ENCODE measurements around the gene PHACTR1.
A peak's percentile ranks its signal among the peaks of the same experiment; 100 is the strongest.
"Not testable (repeated sequence)": the region's sequence is repeated elsewhere in the genome, so short reads cannot be mapped to it uniquely, and the experiment has no call there.

Gene PHACTR1

DNA sequence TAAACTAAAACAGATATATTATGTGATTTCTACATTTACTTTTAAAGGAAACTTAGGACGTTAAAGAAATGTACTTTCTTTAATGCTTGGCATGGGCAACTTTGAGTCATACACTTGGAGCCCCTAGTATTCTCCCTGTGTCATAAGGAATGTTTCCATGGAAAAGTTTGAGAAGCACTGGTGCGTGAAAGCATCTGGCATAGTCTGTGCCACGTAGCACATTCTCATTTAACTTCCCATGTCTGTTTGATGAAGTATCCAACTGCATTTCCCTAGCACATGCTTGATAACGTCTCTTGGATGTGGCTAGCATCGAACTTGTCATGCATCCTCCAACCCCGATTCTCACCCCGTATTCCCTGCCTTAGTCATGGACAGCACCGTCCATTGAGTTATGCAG, 439.8 kb downstream of the PHACTR1 start:
- no peak overlapping the region for H3K18ac ChIP-seq (ENCODE audit: low read length)
- H2BK15ac ChIP-seq (ENCODE audit: low read length), result no peak overlapping the region
- no peaks in the 10 kb centered on the region for H3K27me3 ChIP-seq (ENCODE audit: control insufficient read depth in 3 of 3, insufficient read depth in 3 of 3, low read depth in 1 of 3, low read length in 3 of 3)
- H3K9ac ChIP-seq (ENCODE audit: low read depth, low read length, poor library complexity), result no peak overlapping the region
- H4K8ac ChIP-seq (ENCODE audit: low read depth, low read length), result no peak overlapping the region
- no peak overlapping the region for H2AFZ ChIP-seq (ENCODE audit: low read length)
- no peak overlapping the region for H2BK5ac ChIP-seq (ENCODE audit: low read length)
- no peak overlapping the region for H2BK12ac ChIP-seq (ENCODE audit: low read length)
- no peaks in the 10 kb centered on the region for H3K79me1 ChIP-seq (ENCODE audit: low read depth, low read length)
- DNase-seq (ENCODE audit: low spot score), result no peak
- no peaks in the 10 kb centered on the region for H3K36me3 ChIP-seq (replicated peaks in 1 of 2; ENCODE audit: control insufficient read depth in 2 of 2, insufficient read depth in 2 of 2, low read length in 2 of 2)
- H2BK120ac ChIP-seq (ENCODE audit: low read depth, low read length), result no peak overlapping the region
- no peak overlapping the region for H3K4ac ChIP-seq (ENCODE audit: low read length)
- no CpG with 5 or more reads among the region's 8 CpGs for WGBS, 2 donors (ENCODE audit: extremely low coverage in 2 of 2, insufficient read length in 2 of 2, insufficient replicate concordance in 1 of 2)
- H3K27ac ChIP-seq (replicated peaks; ENCODE audit: low read length), result no peak overlapping the region
- peaks cover 0 to 3% of the 10 kb centered on the region in 2 donors for H3K4me1 ChIP-seq (ENCODE audit: control insufficient read depth in 2 of 2, insufficient read depth in 1 of 2, low read depth in 1 of 2, low read length in 2 of 2)
- no peak overlapping the region for H2AK5ac ChIP-seq (ENCODE audit: low read depth, low read length)
- H3K9me3 ChIP-seq (replicated peaks in 1 of 2; ENCODE audit: control insufficient read depth in 2 of 2, insufficient read depth in 1 of 2, low read depth in 1 of 2, low read length in 2 of 2), result no peaks in the 10 kb centered on the region
- H3K4me2 ChIP-seq (ENCODE audit: insufficient read depth, low read length, poor library complexity, severe bottlenecking), result no peak overlapping the region
- H3K14ac ChIP-seq (ENCODE audit: low read length), result no peak overlapping the region
- no peak overlapping the region for H4K91ac ChIP-seq (ENCODE audit: low read depth, low read length, poor library complexity)
- H3K4me3 ChIP-seq (ENCODE audit: low read length in 2 of 2), result peak overlapping the region in 1 of 2 donors; percentile 30
- no peak overlapping the region for H3K23ac ChIP-seq (ENCODE audit: low read depth, low read length, poor library complexity)

DNA sequence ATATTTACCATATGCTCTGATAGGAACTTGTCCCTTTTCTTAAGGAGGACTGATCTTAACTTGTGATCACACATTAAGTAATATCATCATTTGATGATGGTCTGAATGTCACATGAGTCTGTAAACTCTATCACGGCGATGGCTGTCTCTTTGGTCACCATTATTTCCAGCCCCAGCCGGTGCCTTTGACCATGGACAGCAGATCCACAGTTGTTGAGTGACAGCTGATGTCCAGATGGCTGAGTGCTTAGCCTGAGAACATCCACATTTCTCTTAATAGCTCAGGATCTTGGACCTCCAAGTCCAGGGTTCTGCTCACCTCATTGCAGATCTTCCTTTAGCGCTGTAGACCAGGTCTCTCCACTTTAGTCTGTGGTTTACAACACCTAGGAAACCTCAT, 440.7 kb downstream of the PHACTR1 start:
- Histone ChIP-seq H3K36me3 (replicated peaks in 1 of 2; ENCODE audit: control insufficient read depth in 2 of 2, insufficient read depth in 2 of 2, low read length in 2 of 2) (no peaks in the 10 kb centered on the region), H3K79me1 (ENCODE audit: low read depth, low read length) (no peaks in the 10 kb centered on the region), H3K27ac (replicated peaks; ENCODE audit: low read length) (no peak overlapping the region), H2BK15ac (ENCODE audit: low read length) (no peak overlapping the region), H4K8ac (ENCODE audit: low read depth, low read length) (no peak overlapping the region), H3K14ac (ENCODE audit: low read length) (no peak overlapping the region), H3K9ac (ENCODE audit: low read depth, low read length, poor library complexity) (no peak overlapping the region), H2AK5ac (ENCODE audit: low read depth, low read length) (no peak overlapping the region), H3K4me1 (ENCODE audit: control insufficient read depth in 2 of 2, insufficient read depth in 1 of 2, low read depth in 1 of 2, low read length in 2 of 2) (peaks cover 0 to 1% of the 10 kb centered on the region in 2 donors), H2BK120ac (ENCODE audit: low read depth, low read length) (no peak overlapping the region), H2AFZ (ENCODE audit: low read length) (no peak overlapping the region), H3K4ac (ENCODE audit: low read length) (no peak overlapping the region), H2BK12ac (ENCODE audit: low read length) (no peak overlapping the region), H4K91ac (ENCODE audit: low read depth, low read length, poor library complexity) (no peak overlapping the region), H3K27me3 (ENCODE audit: control insufficient read depth in 3 of 3, insufficient read depth in 3 of 3, low read depth in 1 of 3, low read length in 3 of 3) (no peaks in the 10 kb centered on the region), H3K4me2 (ENCODE audit: insufficient read depth, low read length, poor library complexity, severe bottlenecking) (no peak overlapping the region), H3K18ac (ENCODE audit: low read length) (no peak overlapping the region), H3K9me3 (replicated peaks in 1 of 2; ENCODE audit: control insufficient read depth in 2 of 2, insufficient read depth in 1 of 2, low read depth in 1 of 2, low read length in 2 of 2) (no peaks in the 10 kb centered on the region), H2BK5ac (ENCODE audit: low read length) (no peak overlapping the region), H3K4me3 (ENCODE audit: low read length in 2 of 2) (no peak overlapping the region), H3K23ac (ENCODE audit: low read depth, low read length, poor library complexity) (no peak overlapping the region)
- DNase-seq (ENCODE audit: low spot score), result no peak
- no CpG with 5 or more reads among the region's 4 CpGs for WGBS, 2 donors (ENCODE audit: extremely low coverage in 2 of 2, insufficient read length in 2 of 2, insufficient replicate concordance in 1 of 2)

DNA sequence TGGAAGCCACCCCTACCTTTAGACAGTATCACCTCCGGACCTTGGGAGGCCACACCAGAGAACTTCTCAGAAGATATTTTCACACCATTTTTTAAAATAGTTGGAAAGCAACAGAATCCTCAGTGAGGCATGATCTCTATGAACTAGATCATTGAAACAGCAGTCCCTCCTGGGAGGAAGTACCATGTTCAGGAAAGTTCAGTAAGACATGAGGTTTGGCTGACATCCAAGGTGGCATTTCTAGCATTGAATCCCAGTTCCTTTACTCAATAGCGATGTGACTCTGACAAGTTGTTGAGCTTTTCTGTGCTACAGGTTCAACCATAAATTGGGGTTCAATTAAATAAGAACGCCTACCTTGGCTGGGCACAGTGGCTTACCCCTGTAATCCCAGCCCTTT, 442.7 kb downstream of the PHACTR1 start:
- H4K91ac ChIP-seq (ENCODE audit: low read depth, low read length, poor library complexity), result no peak overlapping the region
- H3K27me3 ChIP-seq (ENCODE audit: control insufficient read depth in 3 of 3, insufficient read depth in 3 of 3, low read depth in 1 of 3, low read length in 3 of 3), result no peaks in the 10 kb centered on the region
- H2BK12ac ChIP-seq (ENCODE audit: low read length), result no peak overlapping the region
- H3K4ac ChIP-seq (ENCODE audit: low read length), result peak overlapping the region; percentile 72
- no peak overlapping the region for H3K27ac ChIP-seq (replicated peaks; ENCODE audit: low read length)
- H3K4me1 ChIP-seq (ENCODE audit: control insufficient read depth in 2 of 2, insufficient read depth in 1 of 2, low read depth in 1 of 2, low read length in 2 of 2), result peaks cover 0 to 1% of the 10 kb centered on the region in 2 donors
- no peak overlapping the region for H3K18ac ChIP-seq (ENCODE audit: low read length)
- H3K4me2 ChIP-seq (ENCODE audit: insufficient read depth, low read length, poor library complexity, severe bottlenecking), result no peak overlapping the region
- no peak overlapping the region for H2AFZ ChIP-seq (ENCODE audit: low read length)
- H2AK5ac ChIP-seq (ENCODE audit: low read depth, low read length), result no peak overlapping the region
- no peak overlapping the region for H3K23ac ChIP-seq (ENCODE audit: low read depth, low read length, poor library complexity)
- H3K79me1 ChIP-seq (ENCODE audit: low read depth, low read length), result no peaks in the 10 kb centered on the region
- no peak overlapping the region for H3K4me3 ChIP-seq (ENCODE audit: low read length in 2 of 2)
- no peak overlapping the region for H2BK120ac ChIP-seq (ENCODE audit: low read depth, low read length)
- WGBS, 2 donors (ENCODE audit: extremely low coverage in 2 of 2, insufficient read length in 2 of 2, insufficient replicate concordance in 1 of 2), result no CpG with 5 or more reads among the region's 3 CpGs
- no peak overlapping the region for H2BK5ac ChIP-seq (ENCODE audit: low read length)
- no peak overlapping the region for H3K14ac ChIP-seq (ENCODE audit: low read length)
- H3K36me3 ChIP-seq (replicated peaks in 1 of 2; ENCODE audit: control insufficient read depth in 2 of 2, insufficient read depth in 2 of 2, low read length in 2 of 2), result no peaks in the 10 kb centered on the region
- H3K9me3 ChIP-seq (replicated peaks in 1 of 2; ENCODE audit: control insufficient read depth in 2 of 2, insufficient read depth in 1 of 2, low read depth in 1 of 2, low read length in 2 of 2), result no peaks in the 10 kb centered on the region
- no peak overlapping the region for H3K9ac ChIP-seq (ENCODE audit: low read depth, low read length, poor library complexity)
- DNase-seq (ENCODE audit: low spot score), result no peak
- H2BK15ac ChIP-seq (ENCODE audit: low read length), result no peak overlapping the region
- H4K8ac ChIP-seq (ENCODE audit: low read depth, low read length), result no peak overlapping the region

DNA sequence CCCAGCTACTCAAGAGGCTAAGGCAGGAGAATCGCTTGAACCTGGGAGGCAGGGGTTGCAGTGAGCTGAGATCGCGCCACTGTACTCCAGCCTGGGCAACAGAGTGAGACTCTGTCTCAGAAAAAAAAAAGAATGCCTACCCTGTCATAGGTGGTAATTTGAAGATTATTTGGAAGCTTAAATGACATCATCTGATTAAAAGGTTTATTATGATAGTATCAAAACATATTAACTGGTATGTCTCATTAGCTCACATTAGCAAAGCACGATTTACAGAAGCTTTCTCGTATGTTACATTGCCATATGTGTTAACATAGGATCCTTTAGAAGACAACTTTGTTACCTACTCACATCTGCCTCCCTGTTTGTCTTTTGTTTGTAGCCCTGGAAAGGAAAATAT, 443.3 kb downstream of the PHACTR1 start:
- not testable (repeated sequence) for H4K91ac ChIP-seq (ENCODE audit: low read depth, low read length, poor library complexity); H2BK15ac ChIP-seq (ENCODE audit: low read length); H2AFZ ChIP-seq (ENCODE audit: low read length); H3K4ac ChIP-seq (ENCODE audit: low read length); H3K4me1 ChIP-seq (ENCODE audit: control insufficient read depth in 2 of 2, insufficient read depth in 1 of 2, low read depth in 1 of 2, low read length in 2 of 2); H3K36me3 ChIP-seq (replicated peaks in 1 of 2; ENCODE audit: control insufficient read depth in 2 of 2, insufficient read depth in 2 of 2, low read length in 2 of 2); H3K4me2 ChIP-seq (ENCODE audit: insufficient read depth, low read length, poor library complexity, severe bottlenecking); DNase-seq (ENCODE audit: low spot score); H3K79me1 ChIP-seq (ENCODE audit: low read depth, low read length); H2BK120ac ChIP-seq (ENCODE audit: low read depth, low read length); H3K9ac ChIP-seq (ENCODE audit: low read depth, low read length, poor library complexity); H3K4me3 ChIP-seq (ENCODE audit: low read length in 2 of 2); H2BK5ac ChIP-seq (ENCODE audit: low read length); H4K8ac ChIP-seq (ENCODE audit: low read depth, low read length); H3K18ac ChIP-seq (ENCODE audit: low read length); H3K14ac ChIP-seq (ENCODE audit: low read length); H3K27me3 ChIP-seq (ENCODE audit: control insufficient read depth in 3 of 3, insufficient read depth in 3 of 3, low read depth in 1 of 3, low read length in 3 of 3); H3K27ac ChIP-seq (replicated peaks; ENCODE audit: low read length); H2BK12ac ChIP-seq (ENCODE audit: low read length); H2AK5ac ChIP-seq (ENCODE audit: low read depth, low read length); H3K9me3 ChIP-seq (replicated peaks in 1 of 2; ENCODE audit: control insufficient read depth in 2 of 2, insufficient read depth in 1 of 2, low read depth in 1 of 2, low read length in 2 of 2); H3K23ac ChIP-seq (ENCODE audit: low read depth, low read length, poor library complexity)
- WGBS, 2 donors (ENCODE audit: extremely low coverage in 2 of 2, insufficient read length in 2 of 2, insufficient replicate concordance in 1 of 2), result no CpG with 5 or more reads among the region's 5 CpGs
